Hepatocyte (in vitro differentiated cells): ENCODE results near the gene WDR18. TPM values are rescaled to one million over a fixed set of nuclear protein-coding genes. Genes with fewer than 3 reads are reported as not detected.

Experiments
- DNase-seq: peaks from one replicate; pipeline ENCODE4 v3.0.0-alpha.2; 2016; ENCODE audit warnings: low spot score
- H2AFZ ChIP-seq: fragments of 200-600 bp; sonication (generic); 2 replicates; pipeline ENCODE4 v1.6.0; 2016; ENCODE audit warnings: antibody characterized with exemption, mild to moderate bottlenecking
- H3K27ac ChIP-seq: fragments of 200-600 bp; sonication (generic); 2 replicates; pipeline ENCODE4 v1.5.1; 2016; ENCODE audit warnings: mild to moderate bottlenecking
- H3K27me3 ChIP-seq: fragments of 200-600 bp; sonication (generic); 2 replicates; pipeline ENCODE4 v1.6.1; 2016
- H3K36me3 ChIP-seq: fragments of 200-600 bp; sonication (generic); replicated peaks from 2 replicates; pipeline ENCODE4 v1.5.1; 2016; ENCODE audit warnings: low read depth; ENCODE audit not compliant: insufficient read depth
- H3K4me1 ChIP-seq: fragments of 200-600 bp; sonication (generic); 2 replicates; pipeline ENCODE4 v1.5.1; 2016; ENCODE audit warnings: mild to moderate bottlenecking, moderate library complexity; ENCODE audit not compliant: insufficient read depth
- H3K4me2 ChIP-seq: fragments of 200-600 bp; sonication (generic); 2 replicates; pipeline ENCODE4 v1.6.0; 2016
- H3K4me3 ChIP-seq: fragments of 200-600 bp; sonication (generic); 2 replicates; pipeline ENCODE4 v1.5.1; 2016; ENCODE audit warnings: mild to moderate bottlenecking
- H3K79me2 ChIP-seq: fragments of 200-600 bp; sonication (generic); 2 replicates; pipeline ENCODE4 v1.6.0; 2017; ENCODE audit warnings: mild to moderate bottlenecking
- H3K9me2 ChIP-seq: fragments of 200-600 bp; sonication (generic); replicated peaks from 2 replicates; pipeline ENCODE4 v1.6.0; 2017; ENCODE audit warnings: mild to moderate bottlenecking; ENCODE audit not compliant: insufficient read depth
- H3K9me3 ChIP-seq: fragments of 200-600 bp; sonication (generic); 2 replicates; pipeline ENCODE4 v1.5.1; 2016; ENCODE audit warnings: low read depth, mild to moderate bottlenecking
- H4K20me1 ChIP-seq: fragments of 200-600 bp; sonication (generic); 2 replicates; pipeline ENCODE4 v1.6.0; 2016; ENCODE audit warnings: mild to moderate bottlenecking; ENCODE audit not compliant: insufficient read depth, poor library complexity, severe bottlenecking
- EZH2 ChIP-seq: fragments of 200-600 bp; sonication (generic); IDR thresholded peaks from 2 replicates; pipeline ENCODE4 v1.6.1; 2016; ENCODE audit warnings: antibody characterized with exemption, mild to moderate bottlenecking, borderline replicate concordance
- EZH2phosphoT487 ChIP-seq: fragments of 200-600 bp; sonication (generic); IDR thresholded peaks from one replicate; pipeline ENCODE4 v1.6.1; 2018; ENCODE audit warnings: antibody characterized with exemption, mild to moderate bottlenecking, low read depth, moderate library complexity; ENCODE audit not compliant: unreplicated experiment, severe bottlenecking
- WGBS: methylation state at CpG from one replicate; pipeline ENCODE4 v1.1.6; 2016; ENCODE audit warnings: low lambda C conversion rate; ENCODE audit errors: missing lambda C conversion rate; 5-methylcytosine and 5-hydroxymethylcytosine counted together
- polyA plus RNA-seq: library from polyadenylated mRNA; unstranded; fragments of >200 nt; fragmentation: Nextera tagmentation; extraction: Ambion mirVana; gene quantifications from 2 replicates; pipeline ENCODE4 v1.2.1, GENCODE V29; 2016
- total RNA-seq: library from RNA; depleted of rRNA; stranded (reverse); fragments of >200 nt; gene quantifications from 2 replicates; pipeline ENCODE4 v1.2.3, GENCODE V29; 2014
- TF ChIP-seq, protein P1 (sequence below): fragments of 200-600 bp; sonication (generic); IDR thresholded peaks from 2 replicates; pipeline ENCODE4 v1.5.1; 2016; ENCODE audit warnings: antibody characterized with exemption, mild to moderate bottlenecking; ENCODE audit not compliant: poor library complexity

Gene WDR18
- total and polyA plus RNA-seq, 2 experiments from 2014 or later, result 60.0 to 169 TPM

DNA sequence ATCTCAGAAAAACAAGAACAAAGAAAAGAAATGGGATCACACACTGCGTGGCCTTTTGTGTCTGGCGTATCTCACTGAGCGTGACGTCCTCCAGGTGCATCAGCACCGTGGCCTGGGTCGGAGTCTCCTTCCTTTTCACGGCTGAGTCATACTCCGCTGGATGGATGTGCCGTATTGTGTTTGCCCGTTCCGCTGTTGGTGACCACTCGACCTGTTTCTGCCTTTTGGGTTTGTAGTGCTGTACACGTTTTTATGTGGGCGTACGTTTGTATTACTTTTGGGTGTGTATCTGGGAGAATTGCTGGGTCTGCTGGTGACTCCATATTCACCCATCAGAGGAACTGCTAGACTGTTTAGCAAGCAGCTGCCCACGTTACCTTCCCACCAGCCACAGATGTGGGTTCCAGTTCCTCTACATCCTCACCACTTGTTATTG lies 46.9 kb upstream of the WDR18 start:
- H3K4me2 ChIP-seq, result no peak overlapping the region
- no peaks in the 10 kb centered on the region for H3K9me2 ChIP-seq
- no peaks in the 10 kb centered on the region for H3K36me3 ChIP-seq
- peaks cover 95% of the 10 kb centered on the region for H4K20me1 ChIP-seq
- H3K4me3 ChIP-seq, result no peak overlapping the region
- TF ChIP-seq, protein P1, sequence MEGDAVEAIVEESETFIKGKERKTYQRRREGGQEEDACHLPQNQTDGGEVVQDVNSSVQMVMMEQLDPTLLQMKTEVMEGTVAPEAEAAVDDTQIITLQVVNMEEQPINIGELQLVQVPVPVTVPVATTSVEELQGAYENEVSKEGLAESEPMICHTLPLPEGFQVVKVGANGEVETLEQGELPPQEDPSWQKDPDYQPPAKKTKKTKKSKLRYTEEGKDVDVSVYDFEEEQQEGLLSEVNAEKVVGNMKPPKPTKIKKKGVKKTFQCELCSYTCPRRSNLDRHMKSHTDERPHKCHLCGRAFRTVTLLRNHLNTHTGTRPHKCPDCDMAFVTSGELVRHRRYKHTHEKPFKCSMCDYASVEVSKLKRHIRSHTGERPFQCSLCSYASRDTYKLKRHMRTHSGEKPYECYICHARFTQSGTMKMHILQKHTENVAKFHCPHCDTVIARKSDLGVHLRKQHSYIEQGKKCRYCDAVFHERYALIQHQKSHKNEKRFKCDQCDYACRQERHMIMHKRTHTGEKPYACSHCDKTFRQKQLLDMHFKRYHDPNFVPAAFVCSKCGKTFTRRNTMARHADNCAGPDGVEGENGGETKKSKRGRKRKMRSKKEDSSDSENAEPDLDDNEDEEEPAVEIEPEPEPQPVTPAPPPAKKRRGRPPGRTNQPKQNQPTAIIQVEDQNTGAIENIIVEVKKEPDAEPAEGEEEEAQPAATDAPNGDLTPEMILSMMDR, result no peak
- no peak for TF ChIP-seq EZH2phosphoT487
- TF ChIP-seq EZH2, result no peak
- no peak for DNase-seq
- H2AFZ ChIP-seq, result no peak overlapping the region
- 95% methylated on average over 16 of the region's 16 CpGs for WGBS
- H3K4me1 ChIP-seq, result peaks cover 54% of the 10 kb centered on the region
- H3K79me2 ChIP-seq, result peaks cover 99% of the 10 kb centered on the region
- no peak overlapping the region for H3K27ac ChIP-seq
- no peaks in the 10 kb centered on the region for H3K27me3 ChIP-seq
- H3K9me3 ChIP-seq, result no peaks in the 10 kb centered on the region

DNA sequence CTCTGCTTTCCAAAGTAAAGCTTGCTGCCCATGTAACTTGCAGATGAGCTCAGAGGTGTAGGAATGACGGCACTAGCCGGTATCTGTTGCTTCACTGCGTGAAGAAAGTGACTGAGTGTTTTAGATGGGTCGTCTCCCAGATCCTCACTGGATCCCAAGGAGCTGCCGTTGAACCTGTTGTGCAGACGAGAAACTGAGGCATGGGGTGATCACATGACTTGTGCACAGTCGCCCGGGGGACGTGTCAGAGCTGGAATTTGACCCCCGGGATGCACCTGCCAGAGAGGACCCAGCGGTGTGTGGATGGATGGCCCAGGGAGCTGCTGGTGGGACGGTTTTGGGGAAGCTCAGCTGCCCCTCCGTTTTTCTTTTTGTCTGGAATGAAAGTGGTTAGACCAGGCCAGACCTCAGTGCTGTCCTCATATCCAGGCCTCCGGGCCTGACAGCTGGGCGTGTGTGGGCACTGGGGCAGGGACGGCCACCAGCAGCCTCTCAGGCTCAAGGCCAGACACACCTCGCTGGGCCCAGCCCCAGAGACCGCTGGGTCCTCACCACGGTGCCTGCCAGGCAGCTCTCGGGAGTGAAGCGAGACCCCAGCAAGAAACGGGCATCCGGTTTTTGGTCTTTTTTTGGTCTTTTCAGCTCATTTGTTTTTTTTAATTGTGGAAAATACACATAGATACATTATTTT lies 45.8 kb upstream of the WDR18 start:
- no peak overlapping the region for H3K4me3 ChIP-seq
- whole genome bisulfite sequencing, result 81% methylated on average over 23 of the region's 23 CpGs

GRCh38 chr19:939439-939838 lies 44.7 kb upstream of the WDR18 start:
- Histone ChIP-seq H3K36me3 (no peaks in the 10 kb centered on the region), H4K20me1 (peaks cover 92% of the 10 kb centered on the region), H3K27ac (peak overlapping the region; percentile 57), H3K27me3 (no peaks in the 10 kb centered on the region), H3K4me3 (no peak overlapping the region), H3K9me2 (no peaks in the 10 kb centered on the region), H3K4me1 (peaks cover 39% of the 10 kb centered on the region), H3K9me3 (no peaks in the 10 kb centered on the region), H3K4me2 (no peak overlapping the region), H3K79me2 (peaks cover 99% of the 10 kb centered on the region), H2AFZ (no peak overlapping the region)
- TF ChIP-seq, protein P1, result no peak
- TF ChIP-seq EZH2 (no peak), EZH2phosphoT487 (no peak)
- no peak for DNase-seq
- 73% methylated on average over 21 of the region's 22 CpGs for WGBS

More for the DNA sequence above, 45.8 kb upstream of the WDR18 start:
- no peak overlapping the region for H2AFZ ChIP-seq
- TF ChIP-seq, protein P1, result no peak
- no peak for TF ChIP-seq EZH2phosphoT487
- TF ChIP-seq EZH2, result no peak
- H3K36me3 ChIP-seq, result no peaks in the 10 kb centered on the region
- H3K27me3 ChIP-seq, result no peaks in the 10 kb centered on the region
- DNase-seq, result no peak
- H3K79me2 ChIP-seq, result peaks cover 99% of the 10 kb centered on the region
- peaks cover 94% of the 10 kb centered on the region for H4K20me1 ChIP-seq
- H3K27ac ChIP-seq, result peak overlapping the region; percentile 46
- H3K9me3 ChIP-seq, result no peaks in the 10 kb centered on the region
- H3K4me2 ChIP-seq, result no peak overlapping the region
- peaks cover 43% of the 10 kb centered on the region for H3K4me1 ChIP-seq
- no peaks in the 10 kb centered on the region for H3K9me2 ChIP-seq
